Testis (tissue), 3 donors: Measurements from ENCODE around the gene CCER1. TPM values are rescaled to one million over a fixed set of nuclear protein-coding genes. Genes with fewer than 3 reads are reported as not detected.

ENCODE experiments used
- DNase-seq: peaks from one replicate; pipeline ENCODE4 v3.0.0-alpha.2; 2019
- H3K27ac ChIP-seq, 2 donors: fragments of 200-600 bp; sonication (generic); one replicate each; pipeline ENCODE4 v1.5.1; 2019
- H3K27me3 ChIP-seq: fragments of 200-600 bp; sonication (generic); one replicate; pipeline ENCODE4 v1.5.1; 2019
- H3K36me3 ChIP-seq: fragments of 200-600 bp; sonication (generic); one replicate; pipeline ENCODE4 v1.5.1; 2017; ENCODE audit warnings: low read depth; ENCODE audit errors: missing control alignments
- H3K4me1 ChIP-seq: fragments of 200-600 bp; sonication (generic); one replicate; pipeline ENCODE4 v1.5.1; 2019
- H3K4me3 ChIP-seq, 2 donors: fragments of 200-600 bp; sonication (generic); one replicate each; pipeline ENCODE4 v1.5.1; 2017 to 2019
- H3K9me3 ChIP-seq: fragments of 200-600 bp; sonication (generic); one replicate; pipeline ENCODE4 v1.5.1; 2017
- POLR2A ChIP-seq: fragments of 450-650 bp; IDR thresholded peaks from one replicate; pipeline ENCODE4 v1.6.1; 2017; ENCODE audit warnings: antibody characterized with exemption, mild to moderate bottlenecking, moderate library complexity
- WGBS, 2 donors: methylation state at CpG; one replicate each; pipeline ENCODE4 v1.1.5; 2018; 5-methylcytosine and 5-hydroxymethylcytosine counted together
- intact Hi-C: fragments of 100-400 bp; cut with DNase I; formaldehyde crosslinking; loops from one replicate; pipeline ENCODE4 v1.15.1; 2023; ENCODE audit warnings: low total_unique reads
- polyA plus RNA-seq: library from polyadenylated mRNA; stranded (reverse); fragments of 350-450 nt; fragmentation: Illumina TruSeq; extraction: RNeasy Lipid Tissue Mini Kit (QIAGEN cat#74804); gene quantifications from one replicate; pipeline ENCODE4 v1.2.3, GENCODE V29; 2014; ENCODE audit warnings: low read depth, low replicate concordance; ENCODE audit not compliant: insufficient read depth
- total RNA-seq, 2 donors: library from RNA; depleted of rRNA; stranded (reverse); fragments of >200 nt; gene quantifications; one replicate each; pipeline ENCODE4 v1.2.3, GENCODE V29; 2016
- TF ChIP-seq, protein P1 (sequence below), 3 experiments: fragments of 450-650 bp in 2 of 3; fragments of 200-600 bp in 1 of 3; sonication (generic) in 1 of 3; IDR thresholded peaks; one replicate each; pipeline ENCODE4 v1.5.1; 2016 to 2019; ENCODE audit warnings: antibody characterized with exemption in 3 of 3, mild to moderate bottlenecking in 2 of 3, moderate library complexity in 1 of 3

Gene CCER1
- total and polyA plus RNA-seq, 3 donors from 2014 or later: 17.8 to 77.3 (median 58.6) TPM

DNA sequence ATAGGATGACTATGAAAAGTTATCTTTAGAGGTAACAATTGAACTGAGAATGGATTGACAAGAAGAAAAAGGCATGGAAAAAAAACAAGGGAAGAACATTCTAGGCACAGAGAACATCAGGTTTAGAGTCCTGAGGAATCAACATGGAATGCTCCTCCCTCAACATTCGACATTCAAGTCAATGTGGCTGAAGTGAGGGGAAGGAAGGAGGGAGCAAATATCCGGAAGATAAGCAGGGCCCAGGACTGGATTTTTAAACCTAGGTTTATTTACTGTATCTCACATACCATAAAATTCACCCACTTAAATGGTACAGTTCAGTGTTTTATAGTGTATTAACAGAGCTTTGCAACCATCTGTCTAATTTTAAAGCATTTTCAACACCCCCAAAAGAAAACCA lies 9.6 kb upstream of the CCER1 start:
- Histone ChIP-seq H3K4me3 (no peak overlapping the region), H3K9me3 (no peaks in the 10 kb centered on the region), H3K36me3 (no peaks in the 10 kb centered on the region), H3K27ac (no peak overlapping the region), H3K27me3 (no peaks in the 10 kb centered on the region), H3K4me1 (no peaks in the 10 kb centered on the region)
- no peak for TF ChIP-seq POLR2A
- TF ChIP-seq, protein P1, sequence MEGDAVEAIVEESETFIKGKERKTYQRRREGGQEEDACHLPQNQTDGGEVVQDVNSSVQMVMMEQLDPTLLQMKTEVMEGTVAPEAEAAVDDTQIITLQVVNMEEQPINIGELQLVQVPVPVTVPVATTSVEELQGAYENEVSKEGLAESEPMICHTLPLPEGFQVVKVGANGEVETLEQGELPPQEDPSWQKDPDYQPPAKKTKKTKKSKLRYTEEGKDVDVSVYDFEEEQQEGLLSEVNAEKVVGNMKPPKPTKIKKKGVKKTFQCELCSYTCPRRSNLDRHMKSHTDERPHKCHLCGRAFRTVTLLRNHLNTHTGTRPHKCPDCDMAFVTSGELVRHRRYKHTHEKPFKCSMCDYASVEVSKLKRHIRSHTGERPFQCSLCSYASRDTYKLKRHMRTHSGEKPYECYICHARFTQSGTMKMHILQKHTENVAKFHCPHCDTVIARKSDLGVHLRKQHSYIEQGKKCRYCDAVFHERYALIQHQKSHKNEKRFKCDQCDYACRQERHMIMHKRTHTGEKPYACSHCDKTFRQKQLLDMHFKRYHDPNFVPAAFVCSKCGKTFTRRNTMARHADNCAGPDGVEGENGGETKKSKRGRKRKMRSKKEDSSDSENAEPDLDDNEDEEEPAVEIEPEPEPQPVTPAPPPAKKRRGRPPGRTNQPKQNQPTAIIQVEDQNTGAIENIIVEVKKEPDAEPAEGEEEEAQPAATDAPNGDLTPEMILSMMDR (IDR thresholded peaks at IDR 0.05): no peak
- DNase-seq: no peak
- WGBS, 2 donors: 80 to 82% methylated on average over 2 of the region's 2 CpGs
- intact Hi-C loops: no loop called here

DNA sequence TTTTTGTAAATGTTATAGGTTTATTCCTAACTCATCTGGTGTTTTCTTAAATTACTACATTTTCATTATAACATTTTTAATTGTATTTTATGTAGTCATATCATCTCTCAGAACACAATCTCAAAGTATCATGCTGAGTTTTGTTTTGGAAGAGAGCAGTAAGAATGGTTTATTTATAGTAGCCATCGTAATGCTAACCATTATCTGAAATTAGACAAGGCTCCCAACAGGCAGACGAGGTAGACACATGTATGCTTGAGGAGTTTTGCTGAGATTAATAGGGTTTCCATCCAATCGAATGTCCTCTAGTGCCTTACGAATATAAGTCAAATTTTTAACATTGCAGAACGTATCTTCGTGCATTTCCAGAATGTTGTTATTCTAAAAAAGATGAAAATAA lies 9.0 kb upstream of the CCER1 start:
- Histone ChIP-seq H3K27ac (no peak overlapping the region), H3K27me3 (no peaks in the 10 kb centered on the region), H3K4me1 (no peaks in the 10 kb centered on the region), H3K9me3 (no peaks in the 10 kb centered on the region), H3K4me3 (no peak overlapping the region), H3K36me3 (no peaks in the 10 kb centered on the region)
- no peak for DNase-seq
- no peak for TF ChIP-seq POLR2A
- TF ChIP-seq, protein P1 (IDR thresholded peaks at IDR 0.05): no peak
- intact Hi-C loops: no loop called here
- whole genome bisulfite sequencing, 2 donors: 76 to 82% methylated on average over 6 of the region's 6 CpGs

DNA sequence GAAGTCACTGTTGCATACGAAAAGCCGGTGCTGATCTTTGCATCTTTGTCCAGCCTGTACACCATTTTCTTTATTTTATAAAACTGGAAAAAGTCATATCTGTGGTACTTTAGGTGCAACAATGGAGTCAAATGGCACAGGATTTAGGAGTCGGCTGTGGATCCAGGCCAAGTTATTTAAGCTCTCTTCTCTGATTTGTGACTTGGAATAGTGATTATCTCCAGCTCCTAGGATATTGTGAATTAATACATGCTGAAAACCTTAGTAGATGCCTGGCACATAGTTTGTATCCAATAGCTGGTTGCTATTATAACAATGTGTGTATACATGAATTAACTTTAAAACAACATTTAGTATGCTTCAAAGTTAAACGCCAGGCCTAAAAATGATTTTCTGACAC lies 6.2 kb upstream of the CCER1 start:
- Histone ChIP-seq H3K36me3 (no peaks in the 10 kb centered on the region), H3K4me3 (no peak overlapping the region), H3K9me3 (no peaks in the 10 kb centered on the region), H3K4me1 (no peaks in the 10 kb centered on the region), H3K27ac (no peak overlapping the region), H3K27me3 (no peaks in the 10 kb centered on the region)
- 94 to 95% methylated on average over 4 of the region's 4 CpGs for WGBS, 2 donors
- no peak for DNase-seq
- no peak for TF ChIP-seq POLR2A
- TF ChIP-seq, protein P1 (IDR thresholded peaks at IDR 0.05): no peak
- intact Hi-C loops: no loop called here

DNA sequence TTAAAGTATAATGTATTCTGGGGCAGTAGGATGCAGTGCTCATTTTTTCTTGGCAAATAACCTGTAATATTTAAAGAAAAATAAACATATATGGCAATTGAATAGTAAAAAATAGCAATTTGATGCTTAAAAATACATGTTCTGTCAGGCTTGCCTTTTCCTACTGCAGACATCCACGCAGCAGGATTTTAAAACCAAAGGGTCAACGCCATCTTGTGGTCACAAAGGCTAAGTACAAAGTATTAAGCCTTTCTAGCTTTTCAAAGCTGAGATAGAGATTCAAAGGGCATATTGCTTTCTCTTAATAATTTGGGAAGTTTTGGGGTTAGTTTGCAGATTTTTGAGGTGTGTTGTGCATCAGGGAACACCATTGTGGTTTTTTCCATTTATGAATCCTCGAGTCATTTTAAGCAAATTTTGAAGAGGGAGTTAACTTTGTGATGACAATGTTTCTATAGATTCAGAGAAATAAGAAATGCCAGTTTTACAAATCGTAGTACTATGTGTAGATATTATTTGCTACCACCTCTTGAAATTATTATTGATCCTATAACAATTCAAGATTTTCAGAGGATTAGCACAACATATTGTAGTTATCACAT lies 4.7 kb upstream of the CCER1 start:
- Histone ChIP-seq H3K4me3 (no peak overlapping the region), H3K27me3 (no peaks in the 10 kb centered on the region), H3K9me3 (no peaks in the 10 kb centered on the region), H3K27ac (no peak overlapping the region), H3K36me3 (no peaks in the 10 kb centered on the region), H3K4me1 (no peaks in the 10 kb centered on the region)
- DNase-seq: peak; percentile 52
- intact Hi-C loops: no loop called here
- TF ChIP-seq, protein P1 (IDR thresholded peaks at IDR 0.05): peak; percentile 25 to 61 (median 57)
- TF ChIP-seq POLR2A: no peak
- 18 to 19% methylated on average over 4 of the region's 4 CpGs for WGBS, 2 donors

DNA sequence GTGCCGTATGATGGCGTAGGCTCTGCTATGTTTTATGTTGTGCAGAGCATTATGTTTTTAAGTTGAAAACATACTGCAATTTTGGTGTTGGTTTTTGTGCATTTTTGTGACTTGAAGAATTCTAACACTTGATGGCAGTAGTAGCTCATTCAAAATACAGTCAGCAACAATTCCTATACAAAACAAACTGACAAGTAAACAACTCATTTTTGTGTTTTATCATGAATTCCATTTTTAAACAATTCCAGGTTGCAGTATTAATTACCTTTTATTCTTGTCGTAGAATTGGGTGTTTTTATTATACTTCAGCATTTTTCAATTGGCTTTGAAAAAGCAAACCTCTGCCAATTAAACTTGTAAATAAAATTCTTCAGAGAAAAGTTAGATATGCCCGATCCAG lies 4.1 kb upstream of the CCER1 start:
- no peak overlapping the region for H3K4me3 ChIP-seq
- H3K27ac ChIP-seq: no peak overlapping the region
- no peaks in the 10 kb centered on the region for H3K27me3 ChIP-seq
- no peak for DNase-seq
- no peak for TF ChIP-seq POLR2A
- TF ChIP-seq, protein P1 (IDR thresholded peaks at IDR 0.05): no peak
- H3K4me1 ChIP-seq: no peaks in the 10 kb centered on the region
- WGBS, 2 donors: 58 to 60% methylated on average over 4 of the region's 4 CpGs
- intact Hi-C loops: no loop called here
- H3K36me3 ChIP-seq: no peaks in the 10 kb centered on the region
- no peaks in the 10 kb centered on the region for H3K9me3 ChIP-seq
